PC-3 (cell line): ENCODE results near the gene SCAPER. TPM values are rescaled to one million over a fixed set of nuclear protein-coding genes. Genes with fewer than 3 reads are reported as not detected.

ENCODE experiments used
- ATAC-seq: fragments of 200-7000 bp; cut with Tn5 transposase; 2 replicates; pipeline ENCODE4 v1.9.1; 2020; ENCODE audit warnings: mild to moderate bottlenecking, moderate library complexity
- BruUV-seq: library from RNA; stranded (reverse); fragments of 400-500 nt; replicated peaks from 2 replicates; lab custom pipeline; 2021; lab: Mats Ljungman, UMichigan
- CTCF ChIA-PET: fragments of 300-600 bp; sonication (Branson Sonifier 250); formaldehyde crosslinking; loops from one replicate; lab custom pipeline; 2022; ENCODE audit warnings: antibody characterized with exemption; lab: Charles Lee
- POLR2A ChIA-PET: fragments of 300-600 bp; sonication (Branson Sonifier 250); formaldehyde crosslinking; loops from one replicate; lab custom pipeline; 2022; ENCODE audit warnings: antibody characterized with exemption; ENCODE audit not compliant: unreplicated experiment; lab: Charles Lee
- DNase-seq: peaks from one replicate; pipeline ENCODE4 v3.0.0-alpha.2; 2015
- H2AFZ ChIP-seq: fragments of 300-600 bp; sonication (generic); 2 replicates; pipeline ENCODE4 v1.6.0; 2016; ENCODE audit warnings: antibody characterized with exemption, low read length
- H3F3A ChIP-seq: fragments of 300-600 bp; sonication (generic); one replicate; pipeline ENCODE4 v1.6.0; 2017; ENCODE audit warnings: antibody characterized with exemption, low read length, control low read depth, mild to moderate bottlenecking; ENCODE audit not compliant: unreplicated experiment
- H3K27ac ChIP-seq: fragments of 300-600 bp; sonication (generic); 2 replicates; pipeline ENCODE4 v1.5.1; 2016; ENCODE audit warnings: mild to moderate bottlenecking, low read length
- H3K27me3 ChIP-seq: fragments of 300-600 bp; sonication (generic); 2 replicates; pipeline ENCODE4 v1.6.1; 2016; ENCODE audit warnings: low read length, mixed read lengths
- H3K36me3 ChIP-seq: fragments of 300-600 bp; sonication (generic); 2 replicates; pipeline ENCODE4 v1.6.1; 2016; ENCODE audit warnings: low read depth, mixed run types, low read length, mixed read lengths
- H3K4me1 ChIP-seq: fragments of 300-600 bp; sonication (generic); 2 replicates; pipeline ENCODE4 v1.5.1; 2016; ENCODE audit warnings: low read length; ENCODE audit not compliant: insufficient read depth
- H3K4me2 ChIP-seq: fragments of 300-600 bp; sonication (generic); 2 replicates; pipeline ENCODE4 v1.6.0; 2016; ENCODE audit warnings: low read length
- H3K4me3 ChIP-seq: fragments of 300-600 bp; sonication (generic); 2 replicates; pipeline ENCODE4 v1.5.1; 2016; ENCODE audit warnings: mild to moderate bottlenecking, low read length, mixed read lengths
- H3K79me2 ChIP-seq: fragments of 300-600 bp; sonication (generic); 2 replicates; pipeline ENCODE4 v1.6.1; 2017; ENCODE audit warnings: low read length, mixed read lengths
- H3K9ac ChIP-seq: fragments of 300-600 bp; sonication (generic); 2 replicates; pipeline ENCODE4 v1.6.0; 2016; ENCODE audit warnings: mild to moderate bottlenecking, low read length
- H3K9me2 ChIP-seq: fragments of 300-600 bp; sonication (generic); replicated peaks from 2 replicates; pipeline ENCODE4 v1.6.1; 2016; ENCODE audit warnings: mixed run types, low read length, mixed read lengths
- H3K9me3 ChIP-seq: fragments of 300-600 bp; sonication (generic); 2 replicates; pipeline ENCODE4 v1.6.1; 2016; ENCODE audit warnings: low read length, mixed read lengths
- H4K20me1 ChIP-seq: fragments of 300-600 bp; sonication (generic); 2 replicates; pipeline ENCODE4 v1.6.1; 2016; ENCODE audit warnings: low read length, mixed read lengths
- CTCF ChIP-seq: fragments of 300-600 bp; sonication (generic); conservative IDR thresholded peaks from 2 replicates; pipeline ENCODE4 v1.5.1; 2017; ENCODE audit warnings: antibody characterized with exemption, low read depth, mild to moderate bottlenecking, low read length
- EZH2 ChIP-seq: fragments of 300-600 bp; sonication (generic); IDR thresholded peaks from one replicate; pipeline ENCODE4 v1.6.1; 2017; ENCODE audit warnings: antibody characterized with exemption, mild to moderate bottlenecking, low read length; ENCODE audit not compliant: unreplicated experiment
- EZH2phosphoT487 ChIP-seq: fragments of 300-600 bp; sonication (generic); IDR thresholded peaks from 2 replicates; pipeline ENCODE4 v1.6.1; 2018; ENCODE audit warnings: mild to moderate bottlenecking, antibody characterized with exemption, low read length, borderline replicate concordance
- intact Hi-C: fragments of 100-400 bp; cut with micrococcal nuclease; formaldehyde crosslinking; loops from 2 replicates; pipeline ENCODE4 v1.9.0; 2023
- total RNA-seq: library from RNA; depleted of rRNA; stranded (reverse); fragments of >200 nt; gene quantifications from 2 replicates; pipeline ENCODE4 v1.2.3, GENCODE V29; 2014

Gene SCAPER
- total RNA-seq, 1 experiment from 2014 or later = 6.0 TPM

DNA sequence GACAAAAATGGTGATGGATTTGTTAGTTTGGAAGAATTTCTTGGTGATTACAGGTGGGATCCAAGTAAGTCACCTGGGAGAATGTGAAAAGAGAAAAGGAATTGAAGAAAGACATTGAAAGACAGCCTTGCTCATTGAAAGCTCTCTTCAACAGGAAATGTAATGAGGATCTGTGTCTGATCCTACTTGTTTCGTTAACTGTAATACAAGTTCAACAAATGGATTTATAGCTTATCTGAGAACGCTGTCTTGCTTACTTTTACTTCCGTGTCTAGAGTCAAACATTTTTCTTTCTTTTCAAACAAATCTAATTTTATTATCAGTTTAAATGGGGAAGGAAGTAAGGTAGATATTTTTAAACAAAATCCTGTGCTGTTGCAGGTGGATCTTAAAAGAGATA lies 42.3 kb upstream of the SCAPER start:
- no peaks in the 10 kb centered on the region for H4K20me1 ChIP-seq
- H3K36me3 ChIP-seq = peaks cover 3% of the 10 kb centered on the region; the same call in 1 of the 2 replicates
- POLR2A ChIA-PET = no interaction called here
- no peak for DNase-seq
- no peaks in the 10 kb centered on the region for H3K9me2 ChIP-seq
- no peaks in the 10 kb centered on the region for H3F3A ChIP-seq
- no peaks in the 10 kb centered on the region for H3K79me2 ChIP-seq
- no TSS peak for BruUV-seq
- H3K4me2 ChIP-seq = no peak overlapping the region
- TF ChIP-seq EZH2 = no peak
- TF ChIP-seq CTCF = no peak
- TF ChIP-seq EZH2phosphoT487 = no peak
- H3K27me3 ChIP-seq = no peaks in the 10 kb centered on the region
- no peaks in the 10 kb centered on the region for H3K4me1 ChIP-seq
- intact Hi-C loops = no loop called here
- H3K9ac ChIP-seq = no peak overlapping the region
- no peak overlapping the region for H3K27ac ChIP-seq
- H3K4me3 ChIP-seq = no peak overlapping the region
- no peaks in the 10 kb centered on the region for H3K9me3 ChIP-seq
- no peak overlapping the region for H2AFZ ChIP-seq
- CTCF ChIA-PET = no interaction called here
- no peak for ATAC-seq

DNA sequence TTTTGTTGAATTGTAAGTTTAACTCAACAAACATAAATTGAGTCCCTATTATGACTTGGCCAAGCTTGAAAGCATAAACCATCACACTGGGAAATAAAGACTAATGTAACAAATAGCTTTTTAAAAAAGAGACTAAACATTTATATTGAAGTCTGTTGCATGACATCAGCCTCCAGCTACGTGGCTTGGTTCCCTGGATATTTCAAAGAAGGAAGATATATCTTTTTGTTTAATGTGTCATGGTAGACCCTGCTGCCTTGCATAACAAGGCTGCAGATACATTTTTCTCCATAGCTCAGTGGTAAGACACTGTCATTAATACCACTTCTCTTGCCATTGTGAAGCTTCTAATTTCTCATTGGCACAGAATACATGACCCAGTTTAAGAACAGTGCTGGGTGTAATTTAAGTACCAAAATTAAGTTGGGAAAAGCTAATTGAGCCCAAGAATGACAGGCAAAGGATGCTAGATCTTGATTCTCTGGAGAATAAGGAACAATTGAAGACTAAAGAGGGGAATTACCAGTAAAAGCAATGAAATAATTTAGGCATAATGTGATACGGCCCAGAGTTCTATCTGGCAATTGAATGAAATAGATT lies 40.5 kb upstream of the SCAPER start:
- H3K9ac ChIP-seq = no peak overlapping the region
- H3K4me3 ChIP-seq = no peak overlapping the region
- H3K36me3 ChIP-seq = peaks cover 3% of the 10 kb centered on the region; the same call in 1 of the 2 replicates
- H3K27ac ChIP-seq = no peak overlapping the region
- TF ChIP-seq CTCF = no peak
- TF ChIP-seq EZH2phosphoT487 = no peak
- TF ChIP-seq EZH2 = no peak
- POLR2A ChIA-PET = no interaction called here
- no peaks in the 10 kb centered on the region for H4K20me1 ChIP-seq
- no peak for DNase-seq
- H3K27me3 ChIP-seq = no peaks in the 10 kb centered on the region
- CTCF ChIA-PET = no interaction called here
- H3K4me1 ChIP-seq = no peaks in the 10 kb centered on the region
- H3K4me2 ChIP-seq = no peak overlapping the region
- no peak overlapping the region for H2AFZ ChIP-seq
- intact Hi-C loops = no loop called here
- H3K9me2 ChIP-seq = no peaks in the 10 kb centered on the region
- no peaks in the 10 kb centered on the region for H3K9me3 ChIP-seq
- H3F3A ChIP-seq = no peaks in the 10 kb centered on the region
- BruUV-seq = no TSS peak
- H3K79me2 ChIP-seq = no peaks in the 10 kb centered on the region
- ATAC-seq = no peak

DNA sequence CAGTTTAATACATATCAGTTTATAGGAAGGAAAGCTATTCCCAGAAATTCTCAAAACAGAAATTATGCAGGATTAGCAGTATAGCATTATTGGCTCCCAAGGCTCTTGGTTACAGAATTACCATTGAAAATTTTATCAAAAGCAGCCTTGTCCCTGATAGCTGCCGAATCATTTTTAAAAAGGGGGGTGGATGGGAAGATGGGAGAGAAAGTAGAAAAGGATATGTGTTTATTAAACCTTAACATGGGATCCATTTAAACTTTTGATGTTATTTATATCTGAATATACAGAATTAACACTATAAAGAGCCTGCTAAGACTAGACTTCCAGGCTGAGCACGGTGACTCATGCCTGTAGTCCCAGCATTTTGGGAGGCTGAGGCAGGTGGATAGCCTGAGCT lies 37.2 kb upstream of the SCAPER start:
- BruUV-seq = no TSS peak
- ATAC-seq (no peak), DNase-seq (no peak)
- CTCF ChIA-PET = no interaction called here
- no peaks in the 10 kb centered on the region for H3K9me3 ChIP-seq
- no peak overlapping the region for H3K27ac ChIP-seq
- H2AFZ ChIP-seq = no peak overlapping the region
- TF ChIP-seq CTCF (no peak), EZH2 (no peak), EZH2phosphoT487 (no peak)
- H3F3A ChIP-seq = no peaks in the 10 kb centered on the region
- H3K4me1 ChIP-seq = no peaks in the 10 kb centered on the region
- no peaks in the 10 kb centered on the region for H3K79me2 ChIP-seq
- no peaks in the 10 kb centered on the region for H3K27me3 ChIP-seq
- H3K4me2 ChIP-seq = no peak overlapping the region
- no peak overlapping the region for H3K4me3 ChIP-seq
- POLR2A ChIA-PET = no interaction called here
- no peaks in the 10 kb centered on the region for H4K20me1 ChIP-seq
- H3K36me3 ChIP-seq = peaks cover 3% of the 10 kb centered on the region; the same call in 1 of the 2 replicates
- H3K9me2 ChIP-seq = no peaks in the 10 kb centered on the region
- no peak overlapping the region for H3K9ac ChIP-seq
- intact Hi-C loops = no loop called here
